ENCODE data around the gene FAM169A. TPM values are rescaled to one million over a fixed set of nuclear protein-coding genes. Genes with fewer than 3 reads are reported as not detected.

The FAM169A gene
- total RNA-seq (2022; extraction: Qiagen RNA extraction; ENCODE audit: low read depth): 4.8 to 9.2 TPM (median 7.2 TPM) in 5 replicates

GRCh38 chr5:74865804-74866595 lies at the start of gene FAM169A:
TSS of gene FAM169A (minus strand) at chr5:74866387. CDS start at chr5:74841676, 24,711 bp downstream.

GRCh38 chr5:74766849-74767578 lies 99.2 kb downstream of the FAM169A start, which contains the start of the genes GFM2 and NSA2:
TSS of gene GFM2 (minus strand) at chr5:74767117. CDS start at chr5:74763742, 3,375 bp downstream.
TSS of gene NSA2 (plus strand) at chr5:74767249. CDS start at chr5:74767361, 112 bp downstream.

Other genes with a start within 250 kb of the FAM169A start
- gene ENC1, start 225.7 kb downstream of the FAM169A start, total RNA-seq (2022; extraction: Qiagen RNA extraction; ENCODE audit: low read depth): 13.8 to 17.1 TPM (median 14.9 TPM) in 5 replicates
- 118 to 129 TPM (median 120 TPM) in 5 replicates for gene HEXB, start 181.2 kb downstream of the FAM169A start, total RNA-seq (2022; extraction: Qiagen RNA extraction; ENCODE audit: low read depth)
- gene GFM2, start 99.3 kb downstream of the FAM169A start, total RNA-seq (2022; extraction: Qiagen RNA extraction; ENCODE audit: low read depth): 25.8 to 30.3 TPM (median 26.9 TPM) in 5 replicates
- 127 to 136 TPM (median 130 TPM) in 5 replicates for gene NSA2, start 99.1 kb downstream of the FAM169A start, total RNA-seq (2022; extraction: Qiagen RNA extraction; ENCODE audit: low read depth)
- gene GCNT4, start 186.2 kb upstream of the FAM169A start, total RNA-seq (2022; extraction: Qiagen RNA extraction; ENCODE audit: low read depth): 0.38 to 0.58 TPM (median 0.54 TPM) in 5 replicates